ENCODE measurements around the gene CGAS. TPM values are rescaled to one million over a fixed set of nuclear protein-coding genes. Genes with fewer than 3 reads are reported as not detected.

CGAS gene
- total RNA-seq (2022; extraction: Qiagen RNA extraction), result 3.3 to 4.5 TPM (median 4.1 TPM) in 5 replicates

DNA sequence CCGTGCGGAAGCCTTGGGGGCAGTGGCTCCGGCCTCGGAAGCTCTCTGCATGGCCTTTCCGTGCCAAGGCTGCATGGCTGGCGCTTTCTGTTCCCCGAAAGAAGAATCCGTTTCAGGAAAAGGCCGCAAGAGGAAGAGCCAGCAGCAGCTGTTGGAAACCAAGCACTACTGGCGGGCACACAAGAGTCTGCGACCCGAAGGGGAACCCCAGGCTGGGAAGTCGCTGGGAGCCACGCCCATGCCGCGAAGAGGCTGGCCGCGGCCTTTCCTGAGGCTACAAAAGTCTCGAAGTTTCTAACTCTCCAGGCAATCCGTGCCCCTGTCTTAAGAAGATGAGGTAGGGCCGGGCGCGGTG lies at the start of gene CGAS:
TSS of gene CGAS (minus strand) at position 191 of the 355 bp plus-strand sequence. CDS start at position 75, 116 bp downstream.

DNA sequence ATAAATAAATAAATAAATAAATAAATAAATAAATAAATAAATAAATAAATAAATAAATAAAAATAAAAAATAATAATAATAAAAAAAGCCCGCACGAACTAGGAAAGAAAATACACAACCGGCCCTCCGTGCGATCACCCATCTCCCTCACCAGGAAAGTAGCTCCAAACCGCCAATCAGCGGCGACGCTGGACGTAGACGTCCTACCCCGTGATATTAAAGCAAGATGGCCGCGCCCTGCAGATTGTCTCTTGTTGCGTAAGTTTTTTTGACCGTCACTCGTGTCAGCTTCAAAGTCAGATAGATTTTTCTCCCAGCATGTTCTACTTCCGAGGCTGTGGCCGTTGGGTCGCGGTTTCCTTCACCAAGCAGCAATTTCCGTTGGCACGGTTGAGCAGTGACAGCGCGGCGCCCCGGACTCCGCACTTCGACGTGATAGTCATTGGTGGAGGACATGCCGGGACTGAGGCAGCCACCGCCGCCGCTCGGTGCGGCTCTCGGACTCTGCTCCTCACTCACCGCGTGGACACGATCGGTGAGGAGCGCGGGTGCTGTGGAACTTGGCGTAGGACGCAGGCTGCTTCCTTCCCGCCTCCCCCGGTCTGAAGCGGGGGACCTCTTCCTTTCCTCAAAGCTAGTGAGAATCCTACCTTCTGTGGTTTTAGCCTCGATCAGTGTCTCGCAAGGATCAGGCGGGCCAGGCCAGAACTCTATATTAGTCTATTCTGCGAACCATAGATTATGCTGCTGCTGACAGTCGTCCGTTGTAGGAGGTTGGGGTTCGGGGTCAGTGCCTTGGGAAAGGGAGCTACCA lies 9.6 kb upstream of the CGAS start, which contains the start of gene MTO1:
TSS of gene MTO1 (plus strand) at position 201 of the 814 bp plus-strand sequence. CDS start at position 319, 118 bp downstream.

DNA sequence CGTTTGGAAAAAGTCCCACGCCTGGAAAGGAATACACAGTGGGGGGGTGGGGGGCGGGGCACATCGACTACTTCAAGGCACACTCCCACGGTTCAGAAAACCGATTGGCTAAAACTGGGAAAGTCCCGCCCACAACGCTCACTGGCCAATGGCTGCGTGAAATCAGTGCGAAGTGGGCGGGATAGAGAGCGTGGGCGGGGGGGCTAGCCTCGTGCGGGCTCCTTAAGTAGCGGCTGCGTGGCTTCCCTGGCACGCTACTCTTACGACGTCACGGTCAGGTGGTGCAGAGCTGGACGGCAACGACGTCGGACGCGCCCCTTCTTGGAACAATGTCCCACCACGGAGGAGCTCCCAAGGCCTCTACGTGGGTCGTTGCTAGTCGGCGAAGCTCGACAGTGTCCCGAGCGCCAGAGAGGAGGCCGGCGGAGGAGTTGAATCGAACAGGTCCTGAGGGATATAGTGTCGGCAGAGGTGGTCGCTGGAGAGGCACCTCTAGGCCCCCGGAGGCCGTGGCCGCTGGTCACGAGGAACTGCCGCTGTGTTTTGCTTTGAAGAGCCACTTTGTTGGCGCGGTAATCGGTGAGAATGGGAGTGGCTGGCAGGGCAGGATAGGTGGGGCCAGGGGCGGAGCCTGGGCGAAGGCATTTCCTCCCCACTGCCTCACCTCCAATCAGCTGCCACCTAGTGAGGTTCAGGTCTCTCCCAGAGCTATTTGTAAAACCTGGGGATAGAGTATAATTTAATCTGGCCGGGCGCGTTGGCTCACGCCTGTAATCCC lies 57.3 kb downstream of the CGAS start, which contains the start of gene DDX43:
TSS of gene DDX43 (plus strand) at position 252 of the 778 bp plus-strand sequence. CDS start at position 330, 78 bp downstream.

Other genes starting within 250 kb of the CGAS start
- 0.25 to 0.41 TPM (median 0.28 TPM) in 3 of 5 replicates, not detected in the others for gene KHDC1L, start 226.8 kb downstream of the CGAS start, total RNA-seq (2022; extraction: Qiagen RNA extraction)
- 2.7 to 4.2 TPM (median 3.4 TPM) in 5 replicates for gene KHDC1, start 189.1 kb downstream of the CGAS start, total RNA-seq (2022; extraction: Qiagen RNA extraction)
- not detected in 5 replicates for gene DPPA5, start 98.0 kb downstream of the CGAS start, total RNA-seq (2022; extraction: Qiagen RNA extraction)
- not detected in 5 replicates for gene KHDC3L, start 89.6 kb downstream of the CGAS start, total RNA-seq (2022; extraction: Qiagen RNA extraction)
- not detected in 5 replicates for gene OOEP, start 82.4 kb downstream of the CGAS start, total RNA-seq (2022; extraction: Qiagen RNA extraction)
- not detected in 5 replicates for gene DDX43, start 57.5 kb downstream of the CGAS start, total RNA-seq (2022; extraction: Qiagen RNA extraction)
- gene MTO1, start 9.4 kb upstream of the CGAS start, total RNA-seq (2022; extraction: Qiagen RNA extraction), result 9.1 to 11.4 TPM (median 9.7 TPM) in 5 replicates
- 7,393 to 8,340 TPM (median 7,492 TPM) in 5 replicates for gene EEF1A1, start 68.7 kb upstream of the CGAS start, total RNA-seq (2022; extraction: Qiagen RNA extraction)
- gene SLC17A5, start 201.7 kb upstream of the CGAS start, total RNA-seq (2022; extraction: Qiagen RNA extraction), result 12.2 to 15.4 TPM (median 13.6 TPM) in 5 replicates
- 45.8 to 84.9 TPM (median 72.8 TPM) in 5 replicates for gene CD109, start 243.9 kb upstream of the CGAS start, total RNA-seq (2022; extraction: Qiagen RNA extraction)